ENCODE measurements around the gene ATG4A. TPM values are rescaled to one million over a fixed set of nuclear protein-coding genes. Genes with fewer than 3 reads are reported as not detected.

Gene ATG4A
- total and polyA plus RNA-seq, 2 of the 8 experiments (the other 6 are each of a cell fraction or from before 2014, with no cell fraction given) = 1.2 to 2.0 TPM

DNA sequence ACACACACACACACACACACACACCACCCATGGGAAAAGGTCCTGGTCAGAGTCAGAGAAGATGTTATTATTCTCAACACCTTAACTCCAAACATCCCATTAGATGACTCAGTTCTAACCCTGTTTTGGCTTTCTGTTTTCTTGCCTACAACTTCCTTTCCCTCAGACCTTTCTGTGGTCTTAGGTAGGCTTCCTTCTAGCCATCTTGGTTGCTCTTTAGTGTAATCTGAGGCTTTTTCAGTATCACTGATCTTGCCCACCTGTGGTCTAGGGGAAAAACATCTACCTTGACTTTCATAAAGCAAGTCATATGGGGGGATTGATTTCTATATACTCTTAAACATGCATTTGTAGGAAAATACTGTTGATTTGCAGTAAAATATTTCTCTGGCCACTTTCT lies 56.9 kb downstream of the ATG4A start:
- Histone ChIP-seq H4K8ac (ENCODE audit: extremely low read depth, insufficient read depth, low read length) (no peak overlapping the region), H2BK5ac (ENCODE audit: low read depth, low read length) (no peak overlapping the region), H3K27me3 (replicated peaks in 1 of 4; ENCODE audit: control insufficient read depth in 3 of 4, extremely low read depth in 1 of 4, insufficient read depth in 3 of 4, low read length in 3 of 4) (no peaks in the 10 kb centered on the region), H3K9ac (replicated peaks in 1 of 4; ENCODE audit: extremely low read depth in 1 of 4, low read depth in 3 of 4, low read length in 3 of 4) (no peak overlapping the region), H4K20me1 (replicated peaks in 1 of 2; ENCODE audit: control insufficient read depth in 1 of 2, insufficient read depth in 2 of 2, low read length in 2 of 2) (no peaks in the 10 kb centered on the region), H3K56ac (replicated peaks; ENCODE audit: insufficient read length, low read depth, low read length) (no peak overlapping the region), H3K4me2 (ENCODE audit: insufficient read depth in 1 of 2, low read depth in 2 of 2, low read length in 2 of 2) (no peak overlapping the region), H3K14ac (ENCODE audit: insufficient read length) (no peak overlapping the region), H2AK5ac (ENCODE audit: low read depth, low read length) (no peak overlapping the region), H3K23me2 (ENCODE audit: low read depth, low read length) (no peaks in the 10 kb centered on the region), H2AFZ (ENCODE audit: low read length) (no peak overlapping the region), H4K91ac (replicated peaks; ENCODE audit: insufficient read length, low read length) (no peak overlapping the region), H3K36me3 (ENCODE audit: control insufficient read depth in 2 of 4, insufficient read depth in 4 of 4, low read length in 3 of 4) (no peaks in the 10 kb centered on the region), H3K23ac (ENCODE audit: insufficient read length) (no peak overlapping the region), H3K4ac (replicated peaks; ENCODE audit: insufficient read length, low read depth, low read length) (no peak overlapping the region), H3K4me3 (ENCODE audit: extremely low read depth in 1 of 4, insufficient read depth in 2 of 4, low read depth in 3 of 4, low read length in 4 of 4) (no peak overlapping the region), H2BK12ac (ENCODE audit: low read depth, low read length) (no peak overlapping the region), H3K27ac (ENCODE audit: low read depth, low read length) (no peak overlapping the region), H3K79me2 (ENCODE audit: control insufficient read depth in 1 of 2, insufficient read depth in 2 of 2, low read length in 2 of 2) (no peaks in the 10 kb centered on the region), H3K79me1 (ENCODE audit: low read depth, low read length) (no peaks in the 10 kb centered on the region), H3K18ac (ENCODE audit: extremely low read depth, low read length) (no peak overlapping the region), H2BK20ac (ENCODE audit: low read length) (no peak overlapping the region), H2BK120ac (replicated peaks; ENCODE audit: low read depth, low read length) (no peak overlapping the region), H2BK15ac (ENCODE audit: low read length) (no peak overlapping the region), H3K9me3 (ENCODE audit: insufficient read depth in 2 of 2, low read depth in 1 of 2, low read length in 1 of 2) (no peaks in the 10 kb centered on the region), H3K4me1 (replicated peaks in 1 of 4; ENCODE audit: control insufficient read depth in 3 of 4, insufficient read depth in 4 of 4, low read length in 3 of 4) (no peaks in the 10 kb centered on the region), H4K5ac (ENCODE audit: insufficient read length, low read depth, low read length) (no peak overlapping the region)
- no peak for FAIRE-seq
- CTCF ChIA-PET (ENCODE audit: partially characterized antibody) = interaction anchor here (2.7 kb wide), 1 partner anchor 9 kb away, joined by 10 read pairs; no protein-coding TSS in a partner anchor
- POLR2A ChIA-PET (ENCODE audit: partially characterized antibody) = no interaction called here
- no peak for DNase-seq (ENCODE audit: low read depth in 1 of 2, low spot score in 2 of 2)
- TF ChIP-seq EP300 (IDR thresholded peaks at IDR 0.05; ENCODE audit: borderline replicate concordance in 1 of 2, low read depth in 2 of 2, low read length in 2 of 2) (no peak), GABPA (IDR thresholded peaks at IDR 0.05; ENCODE audit: borderline replicate concordance, insufficient read depth, low read length) (no peak), TAF7 (optimal IDR thresholded peaks at IDR 0.05; ENCODE audit: borderline replicate concordance, low read depth, low read length) (no peak), EGR1 (IDR thresholded peaks at IDR 0.05; ENCODE audit: borderline replicate concordance, low read depth, low read length) (no peak), TAF1 (IDR thresholded peaks at IDR 0.05; ENCODE audit: low read depth, low read length) (no peak), CHD1 (IDR thresholded peaks at IDR 0.05; ENCODE audit: low read depth, low read length) (no peak), PHF8 (conservative IDR thresholded peaks at IDR 0.05; ENCODE audit: low read depth, low read length) (no peak), EZH2 (IDR thresholded peaks at IDR 0.05; ENCODE audit: low read depth, low read length, severe bottlenecking) (no peak), CBX8 (IDR thresholded peaks at IDR 0.05; ENCODE audit: borderline replicate concordance, low read depth, low read length) (no peak)
- TF ChIP-seq, protein P1, sequence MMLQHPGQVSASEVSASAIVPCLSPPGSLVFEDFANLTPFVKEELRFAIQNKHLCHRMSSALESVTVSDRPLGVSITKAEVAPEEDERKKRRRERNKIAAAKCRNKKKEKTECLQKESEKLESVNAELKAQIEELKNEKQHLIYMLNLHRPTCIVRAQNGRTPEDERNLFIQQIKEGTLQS (IDR thresholded peaks at IDR 0.05; ENCODE audit: insufficient read depth, low read depth, low read length) = no peak
- TF ChIP-seq, protein P2, sequence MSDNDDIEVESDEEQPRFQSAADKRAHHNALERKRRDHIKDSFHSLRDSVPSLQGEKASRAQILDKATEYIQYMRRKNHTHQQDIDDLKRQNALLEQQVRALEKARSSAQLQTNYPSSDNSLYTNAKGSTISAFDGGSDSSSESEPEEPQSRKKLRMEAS (IDR thresholded peaks at IDR 0.05) = no peak

Data from H1 (cell line).